Caco-2 (cell line): ENCODE results near the gene CLDN6. TPM values are rescaled to one million over a fixed set of nuclear protein-coding genes. Genes with fewer than 3 reads are reported as not detected.

Experiments used
- BruUV-seq: library from RNA; stranded (reverse); fragments of 400-500 nt; replicated peaks from 2 replicates; lab custom pipeline; 2021; lab: Mats Ljungman, UMichigan
- CTCF ChIA-PET: fragments of 300-600 bp; sonication (Branson Sonifier 250); formaldehyde crosslinking; loops from one replicate; lab custom pipeline; 2022; ENCODE audit warnings: antibody characterized with exemption; lab: Charles Lee
- POLR2A ChIA-PET: fragments of 300-600 bp; sonication (Branson Sonifier 250); formaldehyde crosslinking; loops from one replicate; lab custom pipeline; 2022; ENCODE audit warnings: antibody characterized with exemption; lab: Charles Lee
- DNase-seq, 2 experiments: peaks; one replicate each; pipeline versions ENCODE4 v3.0.0 to v3.0.0-alpha.2; 2020 to 2022
- H3K27me3 ChIP-seq: replicated peaks from 2 replicates; pipeline ENCODE4 v1.6.0; 2011; ENCODE audit warnings: low read length; ENCODE audit not compliant: control insufficient read depth, insufficient read depth
- H3K36me3 ChIP-seq: 2 replicates; pipeline ENCODE4 v1.5.1; 2011; ENCODE audit warnings: low read length; ENCODE audit not compliant: control insufficient read depth, insufficient read depth
- H3K4me1 ChIP-seq: fragments of 250-450 bp; sonication (Bioruptor Pico); 2 replicates; pipeline ENCODE4 v1.5.1; 2020; ENCODE audit warnings: mild to moderate bottlenecking
- H3K4me3 ChIP-seq: 2 replicates; pipeline ENCODE4 v1.5.1; 2011; ENCODE audit warnings: low read depth, mild to moderate bottlenecking, control low read depth, low read length
- H3K9me3 ChIP-seq: fragments of 250-450 bp; sonication (Bioruptor Pico); 2 replicates; pipeline ENCODE4 v1.5.1; 2020; ENCODE audit warnings: mild to moderate bottlenecking, moderate library complexity
- H3K27ac Mint-ChIP-seq: one replicate; pipeline ENCODE4 v1.8.0; 2022; ENCODE audit warnings: mixed read lengths; ENCODE audit not compliant: unreplicated experiment
- H3K27me3 Mint-ChIP-seq: one replicate; pipeline ENCODE4 v1.8.0; 2022; ENCODE audit warnings: mixed read lengths; ENCODE audit not compliant: insufficient read depth, unreplicated experiment
- H3K36me3 Mint-ChIP-seq: one replicate; pipeline ENCODE4 v1.8.0; 2022; ENCODE audit warnings: mild to moderate bottlenecking, mixed read lengths; ENCODE audit not compliant: insufficient read depth, unreplicated experiment
- H3K4me1 Mint-ChIP-seq: one replicate; pipeline ENCODE4 v1.8.0; 2022; ENCODE audit warnings: low read depth, mixed read lengths; ENCODE audit not compliant: unreplicated experiment
- H3K4me3 Mint-ChIP-seq: one replicate; pipeline ENCODE4 v1.8.0; 2022; ENCODE audit warnings: mild to moderate bottlenecking, moderate library complexity, mixed read lengths; ENCODE audit not compliant: unreplicated experiment
- H3K9me3 Mint-ChIP-seq: one replicate; pipeline ENCODE4 v1.8.0; 2022; ENCODE audit warnings: mixed read lengths; ENCODE audit not compliant: unreplicated experiment
- CTCF ChIP-seq, 2 experiments: fragments of 200-600 bp in 1 of 2; IDR thresholded peaks; 1 replicate in 1 of 2; 2 replicates in 1 of 2; pipeline versions ENCODE4 v1.5.1 to v1.8.0; 2011 to 2022; ENCODE audit warnings: antibody characterized with exemption in 1 of 2, control low read depth in 1 of 2, inconsistent platforms in 1 of 2, low read depth in 1 of 2, low read length in 1 of 2, mild to moderate bottlenecking in 1 of 2, moderate library complexity in 1 of 2; ENCODE audit not compliant: insufficient read depth in 1 of 2, severe bottlenecking in 1 of 2, unreplicated experiment in 1 of 2
- intact Hi-C: fragments of 100-400 bp; cut with micrococcal nuclease; formaldehyde crosslinking; loops from one replicate; pipeline ENCODE4 v1.10.0; 2022; ENCODE audit not compliant: unreplicated experiment
- total RNA-seq: library from RNA; stranded (reverse); gene quantifications from 2 replicates; pipeline ENCODE4 v1.2.3, GENCODE V29; 2022

Gene CLDN6
- total RNA-seq, 1 experiment from 2014 or later: 9.0 TPM

GRCh38 chr16:2969545-2970521 is 48.1 kb downstream of the CLDN6 start:
- intact Hi-C loops: no loop called here
- POLR2A ChIA-PET: interaction anchor here (0.6 kb wide), 2 partner anchors 139 to 1405 kb away, joined by 3 to 4 read pairs; no protein-coding TSS in a partner anchor
- peak overlapping the region; percentile 82 for H3K4me3 ChIP-seq
- no peaks in the 10 kb centered on the region for H3K4me1 Mint-ChIP-seq
- peaks cover 41% of the 10 kb centered on the region for H3K36me3 Mint-ChIP-seq
- no peaks in the 10 kb centered on the region for H3K27me3 Mint-ChIP-seq
- H3K4me1 ChIP-seq: peaks cover 11% of the 10 kb centered on the region
- H3K36me3 ChIP-seq: no peaks in the 10 kb centered on the region
- peak overlapping the region; percentile 75 for H3K4me3 Mint-ChIP-seq
- TF ChIP-seq CTCF (IDR thresholded peaks at IDR 0.05; ENCODE audit: insufficient read depth in 1 of 2, low read depth in 1 of 2, low read length in 1 of 2, severe bottlenecking in 1 of 2, unreplicated experiment in 1 of 2): peak; percentile 46 to 70
- H3K27me3 ChIP-seq: no peaks in the 10 kb centered on the region
- no peak overlapping the region for H3K27ac Mint-ChIP-seq
- DNase-seq: peak; percentile 72 to 83
- no peaks in the 10 kb centered on the region for H3K9me3 Mint-ChIP-seq
- BruUV-seq: TSS peak; percentile 24
- CTCF ChIA-PET: interaction anchor here (0.6 to 1.5 kb wide), 9 partner anchors 10 to 947 kb away, joined by 3 to 10 read pairs (median 3); partner anchors contain the start of genes HCFC1R1 and PKMYT1
- H3K9me3 ChIP-seq: no peaks in the 10 kb centered on the region

GRCh38 chr16:2968738-2969544 is 49.0 kb downstream of the CLDN6 start, which contains the start of gene PAQR4:
PAQR4 (plus strand) TSS chr16:2969348; CDS start chr16:2969675, 327 bp downstream.
- Histone ChIP-seq H3K4me3 (peak within 1 kb of the TSS; percentile 82), H3K36me3 (no peaks in the 10 kb centered on the region), H3K4me1 (peaks cover 11% of the 10 kb centered on the region), H3K27me3 (no peaks in the 10 kb centered on the region), H3K9me3 (no peaks in the 10 kb centered on the region)
- Mint-ChIP-seq H3K4me3 (peak within 1 kb of the TSS; percentile 75), H3K4me1 (no peaks in the 10 kb centered on the region), H3K27ac (peak within 1 kb of the TSS; percentile 50), H3K9me3 (no peaks in the 10 kb centered on the region), H3K27me3 (no peaks in the 10 kb centered on the region), H3K36me3 (peaks cover 45% of the 10 kb centered on the region)
- intact Hi-C loops: no loop called here
- ChIA-PET CTCF (interaction anchor here (0.6 to 1.5 kb wide), 7 partner anchors 9 to 946 kb away, joined by 3 to 10 read pairs (median 4); partner anchors contain the start of genes HCFC1R1 and PKMYT1), POLR2A (interaction anchor here (0.6 kb wide), 1 partner anchor 140 kb away, joined by 4 read pairs; no protein-coding TSS in a partner anchor)
- BruUV-seq: no TSS peak
- peak; percentile 85 to 92 for DNase-seq
- TF ChIP-seq CTCF (IDR thresholded peaks at IDR 0.05; ENCODE audit: insufficient read depth in 1 of 2, low read depth in 1 of 2, low read length in 1 of 2, severe bottlenecking in 1 of 2, unreplicated experiment in 1 of 2): no peak
